ENCODE measurements around the gene NKAIN2.

Gene NKAIN2

DNA sequence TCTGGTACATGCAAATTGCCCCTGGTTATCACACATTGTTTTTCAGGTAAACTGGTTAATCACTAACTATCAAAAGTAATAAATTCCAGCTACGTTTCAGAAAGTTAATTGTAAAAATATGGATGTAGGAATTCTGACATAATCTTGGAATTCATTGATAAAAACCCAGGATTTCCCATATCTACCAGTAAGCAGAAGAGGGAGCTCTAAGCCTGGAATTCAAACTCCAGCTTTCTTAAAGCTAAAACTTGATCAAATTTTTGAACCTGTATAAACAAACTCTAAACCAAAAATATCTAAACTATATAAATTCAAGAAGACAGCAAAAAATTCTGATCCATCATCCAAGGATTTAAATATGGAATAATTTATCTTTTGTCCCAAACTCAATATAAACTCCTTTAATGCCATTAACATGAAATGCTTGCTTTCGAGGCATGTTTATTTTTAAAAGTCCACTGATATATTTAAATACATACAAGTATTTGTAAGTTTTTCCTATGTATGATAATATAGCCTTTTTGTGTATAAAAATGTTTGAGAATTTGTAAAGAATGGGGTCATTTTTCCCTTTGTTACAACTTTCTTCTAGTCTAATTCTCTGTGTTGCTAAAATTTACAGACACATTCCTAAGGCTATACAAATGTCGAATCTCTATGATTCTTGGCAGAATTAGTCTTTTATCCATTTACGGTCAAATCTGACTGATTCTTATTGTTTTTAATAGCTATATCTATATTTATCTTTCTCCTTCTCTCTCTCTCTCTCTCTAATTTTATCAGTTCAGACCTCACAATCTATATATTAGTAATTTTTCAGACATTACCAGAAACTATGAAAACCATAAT is 1067.2 kb downstream of the NKAIN2 start:
- peak; percentile 24 for DNase-seq

DNA sequence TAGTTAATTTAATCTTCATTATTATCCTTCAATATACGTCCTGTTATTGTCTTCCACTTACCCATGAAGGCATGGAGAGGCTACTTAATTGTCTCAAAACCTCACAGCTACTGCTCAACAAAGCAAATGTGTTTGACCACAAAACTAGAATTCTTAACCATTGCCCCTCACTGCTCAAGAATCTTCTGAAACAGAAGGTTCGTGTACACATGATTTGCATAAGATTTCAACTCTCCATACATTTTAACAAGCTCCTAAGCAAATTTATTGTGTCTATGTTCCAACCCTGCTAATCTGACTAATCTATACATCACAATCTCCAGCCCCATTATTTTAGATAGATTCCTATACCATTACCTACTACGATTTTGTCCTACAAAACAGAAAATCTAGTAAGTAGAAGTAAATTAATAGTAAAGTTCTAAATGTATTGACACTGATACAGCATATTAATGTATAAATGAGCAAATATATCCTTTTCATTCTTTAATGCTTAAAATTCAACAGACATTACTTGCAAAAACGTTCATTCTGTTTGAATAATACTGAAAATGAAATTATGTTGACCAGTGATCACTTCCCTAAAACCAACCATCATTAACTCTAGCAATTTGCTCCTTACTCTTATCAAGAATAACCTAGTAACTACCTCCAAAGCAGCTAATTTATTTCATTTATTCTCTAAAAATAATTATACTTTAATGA is 1068.8 kb downstream of the NKAIN2 start:
- no peak for DNase-seq

DNA sequence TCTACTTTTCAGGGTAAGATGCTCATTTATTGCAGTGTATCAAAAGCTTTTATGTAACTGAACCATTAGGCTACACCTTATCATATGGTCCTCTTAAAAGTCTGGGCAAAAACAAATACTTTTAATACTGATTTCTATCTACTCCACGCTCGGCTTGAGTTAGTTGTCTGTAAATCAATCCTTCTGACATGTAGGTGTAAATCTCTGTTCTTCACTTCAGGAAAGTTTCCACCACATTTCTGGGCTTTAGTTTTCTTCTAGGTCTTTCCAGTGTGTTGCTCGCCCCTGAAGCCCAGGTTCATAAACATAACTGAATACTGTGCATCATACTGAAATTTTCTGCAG is 1069.4 kb downstream of the NKAIN2 start:
- DNase-seq: no peak
